ENCODE measurements around the gene KCNA4. TPM values are rescaled to one million over a fixed set of nuclear protein-coding genes. Genes with fewer than 3 reads are reported as not detected.
"Not testable (repeated sequence)": the region's sequence is repeated elsewhere in the genome, so short reads cannot be mapped to it uniquely, and the experiment has no call there.

The KCNA4 gene
- polyA plus RNA-seq (ENCODE audit: insufficient read length), result 0.25 TPM

GRCh38 chr11:30016588-30017363 lies at the start of gene KCNA4:
TSS of gene KCNA4 (minus strand) at chr11:30017030. CDS start at chr11:30012678, 4,352 bp downstream.
- DNase-seq, result peak; percentile 73

- no peak for DNase-seq
Measured at GRCh38 chr11:30062103-30062502, 45.3 kb upstream of the KCNA4 start.

DNA sequence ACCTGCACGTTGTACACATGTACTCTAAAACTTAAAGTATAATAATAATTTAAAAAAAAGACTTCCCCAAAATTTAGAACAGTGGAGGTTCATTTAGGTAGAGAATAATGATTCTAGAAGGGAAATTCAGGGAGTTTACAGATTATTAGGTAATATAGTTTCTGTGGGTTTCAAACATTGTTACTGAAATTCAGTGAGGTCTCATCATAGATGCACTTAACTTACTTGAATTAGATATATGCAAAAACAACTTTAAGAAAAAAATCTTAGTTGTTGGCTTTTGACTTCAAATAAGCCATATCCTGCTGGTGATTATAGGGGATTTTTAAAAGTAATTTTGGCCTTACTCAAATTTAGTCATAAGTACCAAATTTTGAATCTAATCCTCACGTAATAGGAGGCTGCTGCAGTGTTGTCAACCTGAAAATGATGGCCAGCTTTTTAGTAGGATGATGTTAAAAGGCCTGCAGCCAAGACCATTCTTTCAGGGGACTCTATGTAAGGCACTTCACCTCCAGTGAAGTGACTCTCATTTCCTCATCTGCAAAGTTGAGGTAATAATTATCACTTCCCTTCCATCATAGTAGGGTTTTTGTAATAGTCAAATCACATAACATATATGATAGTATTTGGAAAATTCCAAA lies 42.5 kb upstream of the KCNA4 start:
- DNase-seq, result no peak

DNA sequence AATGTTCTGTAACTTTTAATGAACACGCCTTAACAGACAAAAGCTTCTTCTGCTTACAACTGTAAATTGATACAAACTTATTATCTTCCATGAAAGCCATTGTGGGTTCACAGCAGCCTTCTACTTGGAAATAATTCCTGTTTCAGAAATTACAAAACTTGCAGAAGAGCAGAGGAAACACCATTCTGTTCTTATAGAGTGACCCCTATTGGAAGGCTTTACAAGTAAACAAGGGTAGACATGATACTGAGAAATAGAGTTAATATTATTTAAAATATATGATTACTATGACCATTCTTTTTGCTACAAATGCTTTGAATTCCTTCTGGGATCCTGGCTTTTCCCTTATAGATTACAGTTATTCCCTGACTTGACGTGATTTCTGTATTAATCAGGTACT lies 32.4 kb upstream of the KCNA4 start:
- no peak for DNase-seq

GRCh38 chr11:30046578-30046945 lies 29.7 kb upstream of the KCNA4 start:
- no peak for DNase-seq

- DNase-seq, result no peak
Measured at GRCh38 chr11:30045921-30046577, 29.2 kb upstream of the KCNA4 start.

DNA sequence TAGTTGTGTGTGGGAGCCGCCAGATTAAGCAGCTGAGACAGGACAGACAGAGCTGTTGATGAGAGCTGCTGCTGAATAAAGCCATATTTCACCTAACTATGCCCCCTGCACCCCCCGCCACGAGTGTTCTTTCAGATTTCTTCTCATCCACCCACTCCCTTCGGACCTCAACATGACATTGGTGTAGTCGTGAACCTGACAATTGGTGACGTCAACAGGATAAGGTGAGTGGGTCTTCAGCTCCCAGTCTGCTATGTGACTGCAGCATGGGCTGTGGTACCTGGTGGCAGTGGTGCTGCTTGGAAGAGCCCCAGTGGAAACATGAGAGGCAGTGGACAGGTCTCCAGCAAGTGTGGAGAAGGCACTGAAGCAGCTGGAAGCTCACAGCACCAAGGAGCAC lies 28.3 kb upstream of the KCNA4 start:
- no peak for DNase-seq

- no peak for DNase-seq
Measured at GRCh38 chr11:30041171-30041570, 24.3 kb upstream of the KCNA4 start.

- DNase-seq, result not testable (repeated sequence)
Measured at GRCh38 chr11:30034746-30035145, 17.9 kb upstream of the KCNA4 start.

GRCh38 chr11:30034166-30034565 lies 17.3 kb upstream of the KCNA4 start:
- DNase-seq, result not testable (repeated sequence)

DNA sequence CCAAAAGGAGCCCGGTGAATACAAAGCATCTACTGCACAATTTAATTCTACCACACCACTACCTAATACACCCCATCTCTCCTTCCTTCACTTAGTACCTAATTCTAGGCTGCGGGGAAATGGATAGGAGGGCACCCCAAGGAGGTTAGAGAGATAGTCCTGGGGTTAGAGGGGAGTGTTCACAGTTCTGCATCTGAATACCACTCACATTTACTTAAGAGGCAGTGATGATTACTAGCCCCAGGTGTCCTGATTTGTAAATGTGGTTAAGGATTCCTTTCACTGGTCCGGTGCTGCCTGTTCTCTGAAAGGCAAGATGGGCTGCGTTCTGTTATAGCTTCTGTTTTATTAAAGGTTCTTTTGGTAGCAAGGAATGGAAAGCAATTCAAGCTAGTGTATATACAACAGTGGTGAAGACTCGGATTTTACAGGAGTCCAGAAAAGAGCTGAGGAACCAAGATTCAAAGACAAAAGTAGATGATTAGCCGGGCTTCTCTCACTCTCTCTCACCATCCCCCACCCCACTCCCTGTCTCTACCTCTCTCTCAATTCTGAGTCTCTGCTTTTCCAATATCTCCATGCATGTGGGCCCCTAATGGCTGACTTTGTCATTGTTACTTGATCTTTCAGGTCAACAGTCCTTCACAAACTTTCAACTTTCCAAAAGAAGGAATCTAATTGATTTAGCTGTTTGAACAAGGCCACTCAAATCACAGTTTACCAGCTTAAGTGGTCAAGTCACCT lies 8.7 kb upstream of the KCNA4 start:
- no peak for DNase-seq

DNA sequence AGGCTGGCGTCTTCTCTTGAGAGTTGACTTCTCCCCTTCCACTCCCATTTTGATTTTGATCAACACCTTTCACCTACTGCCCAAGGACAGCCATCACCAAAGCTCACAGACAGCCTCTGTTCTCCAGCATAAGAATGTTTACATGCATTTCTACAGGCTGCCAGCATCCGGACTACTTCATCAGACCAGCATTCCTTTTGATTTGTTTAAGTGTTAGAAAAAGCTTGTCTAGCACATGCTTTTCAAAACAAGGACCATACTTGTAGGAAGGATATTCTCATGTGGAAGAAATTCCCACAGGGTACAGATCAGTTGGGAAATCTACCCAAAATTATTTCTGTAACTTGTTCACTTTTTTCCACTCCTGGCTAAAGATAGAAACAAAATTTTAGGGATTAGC lies 6.2 kb upstream of the KCNA4 start:
- DNase-seq, result no peak

GRCh38 chr11:30019481-30019880 lies 2.7 kb upstream of the KCNA4 start:
- no peak for DNase-seq

- DNase-seq, result no peak
Measured at GRCh38 chr11:30018495-30018894, 1.7 kb upstream of the KCNA4 start.

DNA sequence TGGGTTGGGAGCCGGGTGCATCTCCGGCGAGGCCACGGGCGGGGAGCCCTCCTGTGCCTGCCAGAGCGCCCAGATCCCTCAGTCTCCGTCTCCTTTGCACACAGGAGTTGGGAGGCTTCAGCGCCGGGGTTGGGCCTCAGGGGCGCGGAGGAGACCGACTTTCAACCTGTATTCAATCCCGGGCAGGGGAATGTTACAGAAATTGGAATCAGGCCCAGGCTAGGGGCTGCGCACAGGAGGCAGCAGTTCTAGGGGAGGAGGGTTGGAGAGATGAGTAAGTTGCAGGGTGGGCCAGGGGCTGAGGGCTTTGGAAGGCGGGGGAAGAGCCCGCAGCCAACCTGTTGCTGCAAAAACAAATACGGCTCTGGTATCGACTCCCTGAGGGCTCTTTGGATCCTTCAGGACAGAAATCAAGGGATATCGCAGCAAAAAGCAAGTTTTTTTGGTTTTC lies 640 bp upstream of the KCNA4 start:
- no peak for DNase-seq

- no peak for DNase-seq
Measured at GRCh38 chr11:30015725-30016412, 961 bp downstream of the KCNA4 start.

GRCh38 chr11:30012346-30012745 lies 4.5 kb downstream of the KCNA4 start:
- DNase-seq, result no peak

DNA sequence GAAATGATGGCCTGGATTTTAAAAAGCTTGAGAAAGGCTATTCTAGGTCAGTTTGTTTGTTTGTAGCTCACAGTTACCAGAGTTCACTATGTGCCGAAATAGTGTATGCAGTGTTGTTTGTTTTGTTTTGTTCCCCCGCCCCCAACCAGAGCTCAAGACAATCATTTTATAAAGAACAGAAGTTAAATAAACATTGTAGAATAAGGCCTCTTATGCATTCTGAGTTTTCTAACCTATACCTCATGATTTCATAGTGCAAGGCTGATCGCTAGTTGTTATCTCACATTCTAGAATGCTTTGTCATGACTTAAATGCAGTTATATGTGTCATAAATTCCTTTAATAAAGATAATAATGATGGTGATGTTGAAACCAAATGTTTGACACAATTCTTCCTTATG lies 7.8 kb downstream of the KCNA4 start:
- DNase-seq, result no peak

DNA sequence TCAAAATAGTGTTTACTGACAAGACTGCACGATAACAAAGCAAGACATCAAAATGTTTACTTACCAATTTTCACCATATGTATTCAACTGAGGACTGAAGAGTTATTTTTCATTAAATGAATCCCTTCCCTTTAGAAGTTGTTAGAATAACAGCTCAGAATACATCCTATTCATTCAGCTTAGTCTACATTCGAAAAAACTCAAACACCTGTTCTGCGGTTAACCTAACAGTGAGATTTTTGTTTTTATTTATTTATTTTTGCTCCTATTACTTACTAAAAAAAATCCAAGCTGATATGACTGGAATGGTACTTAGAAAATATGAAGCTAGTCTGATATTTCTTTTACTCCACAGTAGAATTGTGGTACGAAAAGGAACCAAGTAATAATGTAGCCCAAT lies 10.0 kb downstream of the KCNA4 start:
- no peak for DNase-seq

DNA sequence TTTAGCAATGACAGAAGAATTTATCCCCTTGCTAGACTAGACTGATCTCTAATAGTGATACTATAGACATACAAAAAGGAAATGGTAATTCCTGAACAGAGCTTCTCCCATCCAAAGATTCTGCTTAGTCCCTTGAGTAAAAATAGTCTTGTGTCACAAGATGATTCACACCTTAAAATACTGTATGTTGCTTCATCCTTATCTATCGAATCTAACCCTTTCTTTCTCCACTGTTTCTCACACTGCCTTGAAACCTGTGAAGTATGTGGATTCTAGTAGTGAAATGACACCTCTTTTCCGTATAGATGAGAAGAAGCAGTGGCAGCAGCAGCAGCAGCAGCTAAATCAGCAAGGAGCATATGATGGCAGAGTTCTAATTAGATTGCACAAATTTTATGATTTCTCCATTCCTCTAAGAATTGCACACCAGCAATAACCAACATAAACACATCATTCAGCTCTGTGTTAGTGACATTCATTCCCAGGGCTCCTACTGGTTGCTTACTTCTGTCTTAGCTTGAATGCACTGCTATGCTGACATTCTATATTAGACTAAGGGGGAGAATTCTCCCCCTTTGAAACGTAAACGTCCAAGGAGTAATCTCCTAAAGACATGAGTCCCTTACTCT lies 14.6 kb downstream of the KCNA4 start:
- DNase-seq, result no peak

- no peak for DNase-seq
Measured at GRCh38 chr11:30000986-30001750, 15.7 kb downstream of the KCNA4 start.
